ENCODE data around the gene HES3.

- no peak for TF ChIP-seq CTCF (conservative IDR thresholded peaks at IDR 0.05; ENCODE audit: low read depth, low read length)
- no peak for TF ChIP-seq EZH2 (IDR thresholded peaks at IDR 0.05; ENCODE audit: borderline replicate concordance, low read depth, low read length, poor library complexity, severe bottlenecking)
These were observed 46.1 kb upstream of the HES3 start for GRCh38 chr1:6197746-6198427.
